GDM1 (cell line): ENCODE results near the gene RGPD3.
"Not testable (repeated sequence)": the region's sequence is repeated elsewhere in the genome, so short reads cannot be mapped to it uniquely, and the experiment has no call there.

Source experiments
- DNase-seq: peaks from one replicate; lab custom pipeline; 2025; lab: John Stamatoyannopoulos, UW

RGPD3 gene

GRCh38 chr2:106468107-106468506 lies at the start of gene RGPD3:
Gene RGPD3 (minus strand): TSS chr2:106468413. CDS start chr2:106468288, 125 bp downstream.
- not testable (repeated sequence) for DNase-seq

GRCh38 chr2:106517329-106517728 lies 49.1 kb upstream of the RGPD3 start:
- no peak for DNase-seq

- no peak for DNase-seq
Observed at GRCh38 chr2:106516864-106517263, 48.7 kb upstream of the RGPD3 start.

- no peak for DNase-seq
Observed at GRCh38 chr2:106516436-106516835, 48.2 kb upstream of the RGPD3 start.

GRCh38 chr2:106514827-106515226 lies 46.6 kb upstream of the RGPD3 start:
- not testable (repeated sequence) for DNase-seq

GRCh38 chr2:106513391-106513790 lies 45.2 kb upstream of the RGPD3 start:
- DNase-seq: not testable (repeated sequence)

- not testable (repeated sequence) for DNase-seq
Observed at GRCh38 chr2:106511934-106512333, 43.7 kb upstream of the RGPD3 start.

GRCh38 chr2:106511476-106511901 lies 43.3 kb upstream of the RGPD3 start:
- not testable (repeated sequence) for DNase-seq

GRCh38 chr2:106510791-106511190 lies 42.6 kb upstream of the RGPD3 start:
- not testable (repeated sequence) for DNase-seq

- DNase-seq: not testable (repeated sequence)
Observed at GRCh38 chr2:106509374-106509770, 41.2 kb upstream of the RGPD3 start.

- DNase-seq: not testable (repeated sequence)
Observed at GRCh38 chr2:106508660-106509373, 40.6 kb upstream of the RGPD3 start.

- not testable (repeated sequence) for DNase-seq
Observed at GRCh38 chr2:106506002-106506687, 37.9 kb upstream of the RGPD3 start.

- not testable (repeated sequence) for DNase-seq
Observed at GRCh38 chr2:106504787-106505186, 36.6 kb upstream of the RGPD3 start.

- not testable (repeated sequence) for DNase-seq
Observed at GRCh38 chr2:106504192-106504591, 36.0 kb upstream of the RGPD3 start.

GRCh38 chr2:106502351-106502750 lies 34.1 kb upstream of the RGPD3 start:
- not testable (repeated sequence) for DNase-seq

GRCh38 chr2:106500350-106500749 lies 32.1 kb upstream of the RGPD3 start:
- DNase-seq: not testable (repeated sequence)

GRCh38 chr2:106498549-106498948 lies 30.3 kb upstream of the RGPD3 start:
- not testable (repeated sequence) for DNase-seq

GRCh38 chr2:106492913-106493312 lies 24.7 kb upstream of the RGPD3 start:
- not testable (repeated sequence) for DNase-seq

GRCh38 chr2:106492399-106492798 lies 24.2 kb upstream of the RGPD3 start:
- not testable (repeated sequence) for DNase-seq

- DNase-seq: not testable (repeated sequence)
Observed at GRCh38 chr2:106489701-106490100, 21.5 kb upstream of the RGPD3 start.

GRCh38 chr2:106487386-106488191 lies 19.4 kb upstream of the RGPD3 start:
- DNase-seq: not testable (repeated sequence)
